ENCODE measurements around the gene MAP3K3. TPM values are rescaled to one million over a fixed set of nuclear protein-coding genes. Genes with fewer than 3 reads are reported as not detected.

Gene MAP3K3
- polyA plus RNA-seq, 2 of the 4 experiments (the other 2 are of a cell fraction) = 10.8 to 11.2 TPM

- no peak for TF ChIP-seq PBX3 (IDR thresholded peaks at IDR 0.05)
- no peak for TF ChIP-seq EHMT2 (IDR thresholded peaks at IDR 0.05; ENCODE audit: low read depth)
- no peak for TF ChIP-seq ZC3H11A (IDR thresholded peaks at IDR 0.05)
- no peak for TF ChIP-seq HOXB13 (CRISPR knock-in tag; IDR thresholded peaks at IDR 0.05; ENCODE audit: low read depth)
- TF ChIP-seq HOXA7 (CRISPR knock-in tag; IDR thresholded peaks at IDR 0.05) = no peak
- TF ChIP-seq KDM1A (IDR thresholded peaks at IDR 0.05; ENCODE audit: low read depth) = no peak
- no peak for TF ChIP-seq FOSB (CRISPR knock-in tag; IDR thresholded peaks at IDR 0.05)
- TF ChIP-seq TP53 (CRISPR knock-in tag; IDR thresholded peaks at IDR 0.05) = no peak
- TF ChIP-seq USF2 (IDR thresholded peaks at IDR 0.05) = no peak
Measured at GRCh38 chr17:63680700-63681099, 58.5 kb downstream of the MAP3K3 start (continued).

- H3K4me3 ChIP-seq = no peak overlapping the region
- H3K27ac ChIP-seq = no peak overlapping the region
- FAIRE-seq = no peak
- no peak for DNase-seq (ENCODE audit: low read depth in 1 of 2, low spot score in 1 of 2)
- H3K4me1 ChIP-seq = no peaks in the 10 kb centered on the region
- WGBS (ENCODE audit: missing lambda C conversion rate) = 83% methylated on average over 8 of the region's 8 CpGs
- no peak for ATAC-seq
- H3K4me2 ChIP-seq = no peak overlapping the region
- TF ChIP-seq POLR2A (IDR thresholded peaks at IDR 0.05; ENCODE audit: low read length) = no peak
- no peak for TF ChIP-seq NR3C1 (IDR thresholded peaks at IDR 0.05)
- no peak for TF ChIP-seq TP53 (CRISPR knock-in tag; IDR thresholded peaks at IDR 0.05)
- TF ChIP-seq CTCF (IDR thresholded peaks at IDR 0.05) = no peak
- TF ChIP-seq ESRRA (IDR thresholded peaks at IDR 0.05; ENCODE audit: borderline replicate concordance, low read length) = no peak
- TF ChIP-seq POLR2AphosphoS2 (conservative IDR thresholded peaks at IDR 0.05; ENCODE audit: low read length) = no peak
- TF ChIP-seq SREBF2 (IDR thresholded peaks at IDR 0.05) = no peak
- no peak for TF ChIP-seq HMGXB4 (CRISPR knock-in tag; IDR thresholded peaks at IDR 0.05; ENCODE audit: borderline replicate concordance)
- H3K9me3 ChIP-seq = no peaks in the 10 kb centered on the region
- ChIA-PET POLR2A (no interaction called here), CTCF (interaction anchor here (1.0 to 15.8 kb wide), 6 partner anchors 9 to 154 kb away, joined by 3 to 116 read pairs (median 4); no protein-coding TSS in a partner anchor)
Measured at GRCh38 chr17:63681530-63681929, 59.3 kb downstream of the MAP3K3 start.

- ATAC-seq (no peak), FAIRE-seq (no peak), DNase-seq (ENCODE audit: low read depth in 1 of 2, low spot score in 1 of 2) (no peak)
- WGBS (ENCODE audit: missing lambda C conversion rate) = 86% methylated on average over 1 of the region's 1 CpG
- ChIA-PET CTCF (interaction anchor here (0.9 to 15.8 kb wide), 4 partner anchors 13 to 257 kb away, joined by 3 to 116 read pairs (median 4); no protein-coding TSS in a partner anchor), POLR2A (no interaction called here)
- no peaks in the 10 kb centered on the region for H3K9me3 ChIP-seq
- no peak overlapping the region for H3K27ac ChIP-seq
- H3K4me3 ChIP-seq = no peak overlapping the region
- TF ChIP-seq HOXB5 (CRISPR knock-in tag; IDR thresholded peaks at IDR 0.05) (no peak), ELK1 (IDR thresholded peaks at IDR 0.05; ENCODE audit: low read depth, low read length) (no peak), NFE2L2 (conservative IDR thresholded peaks at IDR 0.05; ENCODE audit: low read length) (no peak), RNF2 (IDR thresholded peaks at IDR 0.05; ENCODE audit: borderline replicate concordance, low read depth) (no peak), RCOR1 (IDR thresholded peaks at IDR 0.05; ENCODE audit: low read depth, low read length) (no peak), TFCP2L1 (CRISPR knock-in tag; IDR thresholded peaks at IDR 0.05) (no peak), POLR2AphosphoS2 (conservative IDR thresholded peaks at IDR 0.05; ENCODE audit: low read length) (no peak)
- H3K4me1 ChIP-seq = no peaks in the 10 kb centered on the region
- H3K4me2 ChIP-seq = no peak overlapping the region
Measured at GRCh38 chr17:63682441-63682840, 60.2 kb downstream of the MAP3K3 start.

Data from A549 (cell line).